Progenitor cell of endocrine pancreas (in vitro differentiated cells): ENCODE measurements around the gene NEMP2. TPM values are rescaled to one million over a fixed set of nuclear protein-coding genes. Genes with fewer than 3 reads are reported as not detected.
"Not testable (repeated sequence)": the region's sequence is repeated elsewhere in the genome, so short reads cannot be mapped to it uniquely, and the experiment has no call there.

ENCODE experiments used
- DNase-seq: peaks from one replicate; pipeline ENCODE4 v3.0.0; 2021; ENCODE audit warnings: low spot score; ENCODE audit not compliant: unreplicated experiment
- H3K27ac Mint-ChIP-seq: 2 replicates; pipeline ENCODE4 v1.8.0; 2021; ENCODE audit warnings: mild to moderate bottlenecking, moderate library complexity, mixed read lengths
- H3K27me3 Mint-ChIP-seq: 2 replicates; pipeline ENCODE4 v1.8.0; 2021; ENCODE audit warnings: mixed read lengths
- H3K36me3 Mint-ChIP-seq: 2 replicates; pipeline ENCODE4 v1.8.0; 2022; ENCODE audit warnings: mixed read lengths; ENCODE audit not compliant: insufficient read depth
- H3K4me1 Mint-ChIP-seq: 2 replicates; pipeline ENCODE4 v1.8.0; 2021; ENCODE audit warnings: low read depth, mixed read lengths
- H3K4me3 Mint-ChIP-seq: 2 replicates; pipeline ENCODE4 v1.8.0; 2021; ENCODE audit warnings: low read depth, mild to moderate bottlenecking, moderate library complexity, mixed read lengths
- H3K9me3 Mint-ChIP-seq: 2 replicates; pipeline ENCODE4 v1.8.0; 2021; ENCODE audit warnings: low read depth, mixed read lengths
- total RNA-seq: library from RNA; stranded (reverse); gene quantifications from 2 replicates; pipeline ENCODE4 v1.2.1, GENCODE V29; 2021
- TF ChIP-seq, protein P1 (sequence below): fragments of 200-600 bp; sonication (generic); IDR thresholded peaks from one replicate; pipeline ENCODE4 v1.5.0; 2021; ENCODE audit warnings: antibody characterized with exemption, mild to moderate bottlenecking; ENCODE audit not compliant: unreplicated experiment

NEMP2 gene
- total RNA-seq, 1 donor from 2014 or later = 10.2 TPM

DNA sequence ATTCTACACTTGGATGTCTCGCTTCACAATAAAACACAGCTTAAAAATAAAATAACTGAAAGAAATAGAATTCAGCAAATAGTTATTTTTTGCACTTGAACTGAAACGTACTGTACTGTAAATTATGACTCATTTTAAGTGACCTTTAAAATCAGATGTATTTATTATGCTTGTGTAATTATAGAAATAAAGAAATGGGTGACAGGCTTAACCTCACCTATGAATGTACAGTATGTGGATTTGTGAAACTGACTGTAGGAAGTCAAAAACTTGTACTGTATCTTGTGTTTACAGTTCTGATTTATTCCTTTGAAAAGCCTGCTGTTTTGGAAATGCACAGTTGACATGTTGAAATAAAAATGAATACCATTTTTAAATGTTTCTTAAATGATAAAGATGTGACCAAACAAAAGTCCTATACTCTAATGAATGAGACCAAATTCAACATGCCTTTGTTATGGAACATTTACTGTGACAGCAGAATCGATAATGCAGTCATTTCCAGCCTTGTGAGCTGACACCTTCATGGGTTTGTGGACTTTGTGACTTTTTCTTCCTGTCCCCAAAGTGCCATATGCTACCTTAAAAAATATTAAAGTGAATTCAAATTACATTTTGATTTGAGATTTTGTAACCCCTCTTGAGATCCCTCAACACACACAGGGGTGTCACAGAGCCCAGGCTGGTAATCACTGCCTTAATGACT lies 32.7 kb downstream of the NEMP2 start:
- no peak overlapping the region for H3K4me3 Mint-ChIP-seq
- H3K36me3 Mint-ChIP-seq = peaks cover 10% of the 10 kb centered on the region
- no peak overlapping the region for H3K27ac Mint-ChIP-seq
- no peak for DNase-seq
- peaks cover 27% of the 10 kb centered on the region for H3K4me1 Mint-ChIP-seq
- H3K9me3 Mint-ChIP-seq = no peaks in the 10 kb centered on the region
- H3K27me3 Mint-ChIP-seq = no peaks in the 10 kb centered on the region
- TF ChIP-seq, protein P1, sequence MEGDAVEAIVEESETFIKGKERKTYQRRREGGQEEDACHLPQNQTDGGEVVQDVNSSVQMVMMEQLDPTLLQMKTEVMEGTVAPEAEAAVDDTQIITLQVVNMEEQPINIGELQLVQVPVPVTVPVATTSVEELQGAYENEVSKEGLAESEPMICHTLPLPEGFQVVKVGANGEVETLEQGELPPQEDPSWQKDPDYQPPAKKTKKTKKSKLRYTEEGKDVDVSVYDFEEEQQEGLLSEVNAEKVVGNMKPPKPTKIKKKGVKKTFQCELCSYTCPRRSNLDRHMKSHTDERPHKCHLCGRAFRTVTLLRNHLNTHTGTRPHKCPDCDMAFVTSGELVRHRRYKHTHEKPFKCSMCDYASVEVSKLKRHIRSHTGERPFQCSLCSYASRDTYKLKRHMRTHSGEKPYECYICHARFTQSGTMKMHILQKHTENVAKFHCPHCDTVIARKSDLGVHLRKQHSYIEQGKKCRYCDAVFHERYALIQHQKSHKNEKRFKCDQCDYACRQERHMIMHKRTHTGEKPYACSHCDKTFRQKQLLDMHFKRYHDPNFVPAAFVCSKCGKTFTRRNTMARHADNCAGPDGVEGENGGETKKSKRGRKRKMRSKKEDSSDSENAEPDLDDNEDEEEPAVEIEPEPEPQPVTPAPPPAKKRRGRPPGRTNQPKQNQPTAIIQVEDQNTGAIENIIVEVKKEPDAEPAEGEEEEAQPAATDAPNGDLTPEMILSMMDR = no peak

- TF ChIP-seq, protein P1 = no peak
- no peak overlapping the region for H3K4me3 Mint-ChIP-seq
- H3K27ac Mint-ChIP-seq = peak overlapping the region; percentile 17
- no peaks in the 10 kb centered on the region for H3K9me3 Mint-ChIP-seq
- H3K36me3 Mint-ChIP-seq = peaks cover 9% of the 10 kb centered on the region
- peaks cover 24% of the 10 kb centered on the region for H3K4me1 Mint-ChIP-seq
- no peak for DNase-seq
- no peaks in the 10 kb centered on the region for H3K27me3 Mint-ChIP-seq
These were observed 33.3 kb downstream of the NEMP2 start for GRCh38 chr2:190501231-190501630.

DNA sequence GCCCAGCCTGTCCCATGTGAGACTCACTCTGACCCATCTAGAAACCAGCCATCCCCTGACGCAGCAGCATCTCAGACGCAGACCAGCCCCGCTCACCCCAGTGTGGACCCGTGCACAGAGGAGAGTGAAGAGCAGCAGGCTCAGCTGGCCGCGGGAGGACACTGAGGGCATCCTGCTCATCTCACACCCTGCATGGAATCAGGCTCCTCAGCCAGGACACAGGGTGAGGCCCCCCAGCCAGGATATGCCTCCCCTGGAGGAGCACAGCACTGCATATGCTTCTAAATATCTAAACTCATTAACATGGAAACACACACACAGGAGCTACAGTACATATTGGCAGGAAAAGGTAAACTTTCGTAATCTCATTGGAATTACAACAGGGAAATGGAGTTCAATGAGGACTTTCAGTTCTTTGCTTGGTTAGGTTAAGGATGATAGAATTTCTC lies 34.4 kb downstream of the NEMP2 start:
- TF ChIP-seq, protein P1 = no peak
- peaks cover 9% of the 10 kb centered on the region for H3K9me3 Mint-ChIP-seq
- H3K27me3 Mint-ChIP-seq = no peaks in the 10 kb centered on the region
- H3K36me3 Mint-ChIP-seq = peaks cover 15% of the 10 kb centered on the region
- H3K27ac Mint-ChIP-seq = no peak overlapping the region
- peaks cover 15% of the 10 kb centered on the region for H3K4me1 Mint-ChIP-seq
- H3K4me3 Mint-ChIP-seq = no peak overlapping the region
- no peak for DNase-seq

- Mint-ChIP-seq H3K9me3 (peaks cover 17% of the 10 kb centered on the region), H3K4me1 (peaks cover 15% of the 10 kb centered on the region)
- no peak for DNase-seq
These were observed 35.2 kb downstream of the NEMP2 start for GRCh38 chr2:190499273-190499672.

GRCh38 chr2:190497428-190497827 lies 37.1 kb downstream of the NEMP2 start:
- no peak overlapping the region for H3K27ac Mint-ChIP-seq
- peaks cover 15% of the 10 kb centered on the region for H3K4me1 Mint-ChIP-seq
- TF ChIP-seq, protein P1 = no peak
- H3K9me3 Mint-ChIP-seq = peaks cover 34% of the 10 kb centered on the region
- H3K36me3 Mint-ChIP-seq = peaks cover 34% of the 10 kb centered on the region
- DNase-seq = no peak
- H3K27me3 Mint-ChIP-seq = no peaks in the 10 kb centered on the region
- no peak overlapping the region for H3K4me3 Mint-ChIP-seq

More at GRCh38 chr2:190499273-190499672, 35.2 kb downstream of the NEMP2 start:
- Mint-ChIP-seq H3K27me3 (no peaks in the 10 kb centered on the region), H3K36me3 (peaks cover 20% of the 10 kb centered on the region), H3K27ac (no peak overlapping the region), H3K4me3 (no peak overlapping the region)
- TF ChIP-seq, protein P1 = no peak

DNA sequence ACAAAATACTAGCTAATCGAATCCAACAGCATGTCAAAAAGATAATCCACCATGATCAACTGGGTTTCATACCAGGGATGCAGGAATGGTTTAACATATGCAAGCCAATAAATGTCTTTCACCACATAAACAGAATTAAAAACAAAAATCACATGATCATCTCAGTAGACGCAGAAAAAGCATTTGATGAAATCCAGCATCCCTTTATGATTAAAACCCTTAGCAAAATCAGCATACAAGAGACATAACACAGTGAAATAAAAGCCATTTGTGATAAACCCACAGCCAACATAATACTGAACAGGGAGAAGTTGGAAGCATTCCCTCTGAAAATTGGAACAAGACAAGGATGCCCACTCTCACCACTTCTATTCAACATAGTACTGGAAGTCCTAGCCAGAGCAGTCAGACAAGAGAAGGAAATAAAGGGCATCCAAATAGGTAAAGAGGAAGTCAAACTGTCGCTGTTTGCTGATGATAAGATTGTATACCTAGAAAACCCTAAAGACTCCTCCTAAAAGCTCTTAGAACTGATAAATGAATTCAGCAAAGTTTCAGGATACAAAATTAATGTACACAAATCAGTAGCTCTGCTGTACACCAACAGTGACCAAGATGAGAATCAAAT lies 39.8 kb downstream of the NEMP2 start:
- peaks cover 41% of the 10 kb centered on the region for H3K36me3 Mint-ChIP-seq
- H3K27me3 Mint-ChIP-seq, H3K27ac Mint-ChIP-seq, DNase-seq, H3K4me1 Mint-ChIP-seq, H3K4me3 Mint-ChIP-seq: not testable (repeated sequence)
- peaks cover 41% of the 10 kb centered on the region for H3K9me3 Mint-ChIP-seq
